ENCODE results near the gene ARID1B. TPM values are rescaled to one million over a fixed set of nuclear protein-coding genes. Genes with fewer than 3 reads are reported as not detected.

Gene ARID1B
- total and polyA plus RNA-seq, 12 donors: 11.2 to 63.2 (median 52.2) TPM

DNA sequence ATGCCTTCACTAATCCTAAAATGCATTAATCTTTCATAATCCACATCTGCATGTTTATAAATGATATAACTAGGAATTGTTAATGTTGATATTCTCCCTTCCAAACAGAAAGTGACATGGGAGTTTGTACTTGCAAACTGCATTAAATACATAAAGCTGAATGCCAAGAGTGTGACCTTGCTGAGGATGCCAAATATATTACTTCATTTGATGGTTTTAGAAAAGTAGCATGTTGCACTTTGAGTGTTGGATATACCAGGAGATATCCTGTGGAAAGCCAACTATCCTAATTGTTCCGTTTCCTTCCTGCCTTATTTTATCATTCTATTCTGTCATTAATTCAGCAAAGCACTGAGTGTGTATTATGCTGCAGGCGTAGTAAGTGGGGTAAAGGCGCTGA is 316.4 kb downstream of the ARID1B start:
- no peaks in the 10 kb centered on the region for H3K27me3 ChIP-seq
- H3K4me3 ChIP-seq: no peak overlapping the region
- intact Hi-C loops (cut with DNase I): no loop called here
- no peak for DNase-seq
- TF ChIP-seq, protein P1, sequence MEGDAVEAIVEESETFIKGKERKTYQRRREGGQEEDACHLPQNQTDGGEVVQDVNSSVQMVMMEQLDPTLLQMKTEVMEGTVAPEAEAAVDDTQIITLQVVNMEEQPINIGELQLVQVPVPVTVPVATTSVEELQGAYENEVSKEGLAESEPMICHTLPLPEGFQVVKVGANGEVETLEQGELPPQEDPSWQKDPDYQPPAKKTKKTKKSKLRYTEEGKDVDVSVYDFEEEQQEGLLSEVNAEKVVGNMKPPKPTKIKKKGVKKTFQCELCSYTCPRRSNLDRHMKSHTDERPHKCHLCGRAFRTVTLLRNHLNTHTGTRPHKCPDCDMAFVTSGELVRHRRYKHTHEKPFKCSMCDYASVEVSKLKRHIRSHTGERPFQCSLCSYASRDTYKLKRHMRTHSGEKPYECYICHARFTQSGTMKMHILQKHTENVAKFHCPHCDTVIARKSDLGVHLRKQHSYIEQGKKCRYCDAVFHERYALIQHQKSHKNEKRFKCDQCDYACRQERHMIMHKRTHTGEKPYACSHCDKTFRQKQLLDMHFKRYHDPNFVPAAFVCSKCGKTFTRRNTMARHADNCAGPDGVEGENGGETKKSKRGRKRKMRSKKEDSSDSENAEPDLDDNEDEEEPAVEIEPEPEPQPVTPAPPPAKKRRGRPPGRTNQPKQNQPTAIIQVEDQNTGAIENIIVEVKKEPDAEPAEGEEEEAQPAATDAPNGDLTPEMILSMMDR (IDR thresholded peaks at IDR 0.05): no peak
- 78 to 86% methylated on average over 3 of the region's 3 CpGs for WGBS, 2 donors
- ATAC-seq: peak in 1 of 8 donors; percentile 17
- H3K9me3 ChIP-seq: no peaks in the 10 kb centered on the region
- peaks cover 0 to 66% (median 36%) of the 10 kb centered on the region in 9 donors for H3K4me1 ChIP-seq
- no peak overlapping the region for H3K27ac ChIP-seq
- H3K36me3 ChIP-seq: peaks cover 0 to 5% (median 0%) of the 10 kb centered on the region in 9 donors

DNA sequence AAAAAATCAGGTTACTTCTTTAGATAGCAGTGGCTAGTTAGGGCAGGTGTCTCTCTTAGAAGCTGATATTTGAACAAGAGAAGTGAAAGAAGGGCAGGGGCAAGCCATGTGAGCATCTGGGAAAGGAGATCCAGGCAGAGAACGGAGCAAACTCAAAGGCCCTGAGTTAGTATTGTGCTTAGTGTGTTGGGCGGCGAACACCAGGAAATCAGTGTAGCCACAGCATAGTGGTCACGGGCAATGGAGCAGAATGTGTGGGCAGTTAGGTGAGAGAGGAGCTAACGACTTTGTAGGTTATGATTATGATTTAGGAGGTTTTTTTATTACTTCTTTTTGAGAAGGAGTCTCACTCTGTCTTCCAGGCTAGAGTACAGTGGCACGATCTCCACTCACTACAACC is 316.9 kb downstream of the ARID1B start:
- WGBS, 2 donors: 96 to 98% methylated on average over 6 of the region's 6 CpGs
- DNase-seq: no peak
- no peak overlapping the region for H3K4me3 ChIP-seq
- H3K27ac ChIP-seq: no peak overlapping the region
- no peaks in the 10 kb centered on the region for H3K27me3 ChIP-seq
- ATAC-seq: no peak
- H3K36me3 ChIP-seq: peaks cover 0 to 5% (median 0%) of the 10 kb centered on the region in 9 donors
- intact Hi-C loops (cut with DNase I): no loop called here
- TF ChIP-seq, protein P1 (IDR thresholded peaks at IDR 0.05): no peak
- H3K4me1 ChIP-seq: peaks cover 0 to 61% (median 31%) of the 10 kb centered on the region in 9 donors
- H3K9me3 ChIP-seq: no peaks in the 10 kb centered on the region

DNA sequence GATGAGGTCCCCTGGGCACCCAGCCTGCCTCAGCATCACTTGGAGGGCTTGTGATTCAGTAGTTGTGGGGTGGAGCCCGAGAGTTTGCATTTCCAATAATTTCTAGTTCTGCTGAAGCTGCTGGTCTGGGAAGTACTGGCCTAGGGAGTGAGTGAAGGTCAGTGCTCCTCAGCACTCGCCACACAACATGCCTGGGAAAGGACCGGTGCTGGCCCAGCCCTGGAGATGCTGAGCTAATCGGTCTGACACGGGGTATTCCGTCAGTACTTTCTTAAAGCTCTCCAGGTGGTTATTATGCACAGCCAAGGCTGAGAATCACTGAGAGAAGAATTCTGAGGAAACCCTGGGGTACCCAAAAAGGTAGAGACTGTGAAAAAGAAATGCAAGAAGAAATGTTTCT is 317.9 kb downstream of the ARID1B start:
- 90 to 92% methylated on average over 6 of the region's 6 CpGs for WGBS, 2 donors
- H3K4me1 ChIP-seq: peaks cover 0 to 58% (median 30%) of the 10 kb centered on the region in 9 donors
- ATAC-seq: no peak

DNA sequence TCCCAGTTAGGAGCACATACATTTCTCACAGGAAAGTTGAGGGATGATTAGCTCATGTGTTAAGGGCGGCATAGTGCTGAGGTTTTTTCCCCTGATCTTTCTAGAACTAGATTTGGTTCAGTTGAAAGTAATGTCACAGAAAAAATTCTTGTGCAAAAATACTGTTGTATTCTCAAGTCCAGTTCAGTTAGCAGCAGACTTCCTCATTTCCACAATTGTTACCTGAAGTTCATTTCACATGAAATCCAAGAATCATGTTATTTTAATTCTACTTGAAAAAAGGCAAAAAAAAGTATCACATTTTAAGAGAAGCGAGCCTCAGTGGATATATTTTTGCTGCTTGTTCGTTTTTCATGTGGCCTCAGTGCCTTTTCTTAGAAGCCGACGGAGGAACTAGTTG is 318.4 kb downstream of the ARID1B start:
- Histone ChIP-seq H3K27ac (no peak overlapping the region), H3K9me3 (no peaks in the 10 kb centered on the region), H3K27me3 (no peaks in the 10 kb centered on the region), H3K36me3 (peaks cover 0 to 4% (median 0%) of the 10 kb centered on the region in 9 donors), H3K4me1 (peaks cover 0 to 61% (median 34%) of the 10 kb centered on the region in 9 donors), H3K4me3 (no peak overlapping the region)
- TF ChIP-seq, protein P1 (IDR thresholded peaks at IDR 0.05): no peak
- 98% methylated on average over 5 of the region's 5 CpGs for WGBS, 2 donors
- no peak for ATAC-seq
- no peak for DNase-seq
- intact Hi-C loops (cut with DNase I): no loop called here

More for the DNA sequence above, 317.9 kb downstream of the ARID1B start:
- peaks cover 0 to 5% (median 0%) of the 10 kb centered on the region in 9 donors for H3K36me3 ChIP-seq
- DNase-seq: no peak
- intact Hi-C loops (cut with DNase I): no loop called here
- no peak overlapping the region for H3K27ac ChIP-seq
- H3K9me3 ChIP-seq: no peaks in the 10 kb centered on the region
- TF ChIP-seq, protein P1 (IDR thresholded peaks at IDR 0.05): no peak
- H3K4me3 ChIP-seq: no peak overlapping the region
- no peaks in the 10 kb centered on the region for H3K27me3 ChIP-seq

All from heart right ventricle (tissue), 16 donors.